Mammary epithelial cell (primary cell): ENCODE results near the gene CDIPT.

Experiments used
- EZH2 ChIP-seq: IDR thresholded peaks from 2 replicates; pipeline ENCODE4 v1.6.1; 2012; ENCODE audit warnings: low read length, inconsistent platforms, borderline replicate concordance
- TF ChIP-seq, protein P1 (sequence below), 2 donors: IDR thresholded peaks in 1 of 2; conservative IDR thresholded peaks in 1 of 2; 2 replicates each; pipeline ENCODE4 v1.5.1; 2011 to 2012; ENCODE audit warnings: inconsistent platforms in 2 of 2, low read length in 2 of 2, mild to moderate bottlenecking in 2 of 2, control low read depth in 1 of 2, low read depth in 1 of 2; ENCODE audit not compliant: insufficient read depth in 1 of 2; ENCODE audit errors: extremely low read depth in 1 of 2

DNA sequence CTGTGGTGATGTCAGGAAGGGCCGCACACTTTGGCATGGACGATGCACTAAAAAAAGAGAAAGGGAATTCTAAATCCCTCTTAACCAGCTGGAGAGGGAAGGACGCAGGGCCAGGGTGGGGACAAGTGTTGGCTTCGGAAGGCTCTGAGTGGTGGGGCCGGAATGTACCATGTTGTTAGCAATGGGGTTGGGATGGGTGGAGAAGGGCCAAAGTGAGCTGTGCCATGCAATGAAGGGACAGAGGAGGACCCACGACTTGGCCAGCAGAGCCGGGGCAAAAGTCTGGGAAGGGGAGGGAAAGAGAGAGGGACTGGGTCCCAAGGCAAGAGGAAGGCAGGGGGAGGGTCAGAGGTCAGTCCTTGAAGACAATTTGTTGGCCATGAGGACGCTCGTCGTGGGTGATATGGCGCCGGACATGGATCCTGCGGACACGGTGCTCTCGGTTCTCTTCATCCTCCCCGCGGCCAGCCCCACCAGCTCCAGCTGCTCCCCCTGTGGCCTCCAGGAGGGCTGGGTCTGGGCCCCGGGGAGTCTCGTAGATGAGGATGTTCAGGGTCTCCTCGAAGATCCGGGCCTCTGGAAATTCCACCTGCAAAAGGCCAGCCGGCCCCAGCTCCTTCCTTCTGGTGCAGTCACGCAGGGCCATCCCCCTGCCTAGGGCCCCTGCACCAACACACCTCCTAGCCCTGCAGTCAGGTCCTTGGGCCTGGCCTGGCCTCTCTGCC is 43.7 kb upstream of the CDIPT start:
- TF ChIP-seq, protein P1, sequence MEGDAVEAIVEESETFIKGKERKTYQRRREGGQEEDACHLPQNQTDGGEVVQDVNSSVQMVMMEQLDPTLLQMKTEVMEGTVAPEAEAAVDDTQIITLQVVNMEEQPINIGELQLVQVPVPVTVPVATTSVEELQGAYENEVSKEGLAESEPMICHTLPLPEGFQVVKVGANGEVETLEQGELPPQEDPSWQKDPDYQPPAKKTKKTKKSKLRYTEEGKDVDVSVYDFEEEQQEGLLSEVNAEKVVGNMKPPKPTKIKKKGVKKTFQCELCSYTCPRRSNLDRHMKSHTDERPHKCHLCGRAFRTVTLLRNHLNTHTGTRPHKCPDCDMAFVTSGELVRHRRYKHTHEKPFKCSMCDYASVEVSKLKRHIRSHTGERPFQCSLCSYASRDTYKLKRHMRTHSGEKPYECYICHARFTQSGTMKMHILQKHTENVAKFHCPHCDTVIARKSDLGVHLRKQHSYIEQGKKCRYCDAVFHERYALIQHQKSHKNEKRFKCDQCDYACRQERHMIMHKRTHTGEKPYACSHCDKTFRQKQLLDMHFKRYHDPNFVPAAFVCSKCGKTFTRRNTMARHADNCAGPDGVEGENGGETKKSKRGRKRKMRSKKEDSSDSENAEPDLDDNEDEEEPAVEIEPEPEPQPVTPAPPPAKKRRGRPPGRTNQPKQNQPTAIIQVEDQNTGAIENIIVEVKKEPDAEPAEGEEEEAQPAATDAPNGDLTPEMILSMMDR (conservative IDR thresholded peaks at IDR 0.05 in 1 of 2, IDR thresholded peaks at IDR 0.05 in 1 of 2; ENCODE audit: extremely low read depth in 1 of 2, insufficient read depth in 1 of 2, low read depth in 1 of 2, low read length in 2 of 2), result no peak
- TF ChIP-seq EZH2, result no peak
